Measurements from ENCODE around the gene OPCML. TPM values are rescaled to one million over a fixed set of nuclear protein-coding genes. Genes with fewer than 3 reads are reported as not detected.

Gene OPCML
- total and polyA plus RNA-seq, 2 of the 13 experiments (the other 11 are each of a cell fraction or from before 2014, with no cell fraction given) = not detected

DNA sequence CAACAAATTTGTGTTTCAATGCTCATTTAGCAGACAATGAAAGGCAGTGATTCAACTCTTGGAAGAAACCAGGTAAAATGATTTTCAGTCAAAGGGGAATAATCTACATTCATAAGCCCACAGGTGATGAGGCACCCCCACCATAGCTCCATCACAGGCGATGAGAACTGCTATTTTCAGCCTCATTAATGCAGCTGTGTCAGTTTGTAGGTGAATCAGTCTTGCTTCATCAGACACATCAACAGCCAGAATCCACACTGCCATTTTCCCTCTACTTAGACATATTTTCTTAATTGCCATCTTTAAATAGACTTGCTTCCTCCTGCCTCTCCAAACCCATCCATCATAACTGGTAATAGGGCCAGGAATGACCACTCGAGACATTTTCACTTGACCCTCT, 701.0 kb downstream of the OPCML start:
- no peaks in the 10 kb centered on the region for H4K20me1 ChIP-seq (ENCODE audit: insufficient read depth, low read length)
- no peaks in the 10 kb centered on the region for H3K4me1 ChIP-seq (ENCODE audit: insufficient read depth, low read length)
- no peak for DNase-seq (ENCODE audit: low spot score)
- in situ Hi-C loops (cut with HindIII; ENCODE audit: extremely low pct_ligation_motif_present, low pct_unique_long_range_greater_than_20kb) (no loop called here), intact Hi-C loops (cut with micrococcal nuclease; ENCODE audit: unreplicated experiment) (no loop called here)
- H3K27ac ChIP-seq (ENCODE audit: extremely low read length, insufficient read depth, low read length) = no peak overlapping the region
- FAIRE-seq = no peak
- H3K4me2 ChIP-seq (ENCODE audit: low read depth, low read length) = no peak overlapping the region
- WGBS (ENCODE audit: low lambda C conversion rate) = 0% methylated on average over 2 of the region's 2 CpGs
- ChIA-PET CTCF (ENCODE audit: low intra/inter-chr PET ratio, low total read pairs) (no interaction called here), POLR2A (no interaction called here)
- H3K9me3 ChIP-seq (ENCODE audit: low read length) = no peaks in the 10 kb centered on the region
- no peaks in the 10 kb centered on the region for H3K36me3 ChIP-seq (replicated peaks in 1 of 2; ENCODE audit: control insufficient read depth in 1 of 2, insufficient read depth in 2 of 2, low read length in 2 of 2)
- no TSS peak for BruUV-seq (replicated peaks)
- H3K4me3 ChIP-seq (replicated peaks in 1 of 3; ENCODE audit: insufficient read depth in 1 of 3, low read depth in 2 of 3, low read length in 3 of 3) = no peak overlapping the region
- no peaks in the 10 kb centered on the region for H3K27me3 ChIP-seq (ENCODE audit: control insufficient read depth in 1 of 2, insufficient read depth in 2 of 2, low read length in 2 of 2)
- ATAC-seq = no peak
- H3K79me2 ChIP-seq (ENCODE audit: insufficient read depth, low read length) = no peaks in the 10 kb centered on the region
- no peak overlapping the region for H2AFZ ChIP-seq (ENCODE audit: low read length)
- H3K9ac ChIP-seq (ENCODE audit: insufficient read depth, low read depth, low read length) = no peak overlapping the region
- TF ChIP-seq, protein P1, sequence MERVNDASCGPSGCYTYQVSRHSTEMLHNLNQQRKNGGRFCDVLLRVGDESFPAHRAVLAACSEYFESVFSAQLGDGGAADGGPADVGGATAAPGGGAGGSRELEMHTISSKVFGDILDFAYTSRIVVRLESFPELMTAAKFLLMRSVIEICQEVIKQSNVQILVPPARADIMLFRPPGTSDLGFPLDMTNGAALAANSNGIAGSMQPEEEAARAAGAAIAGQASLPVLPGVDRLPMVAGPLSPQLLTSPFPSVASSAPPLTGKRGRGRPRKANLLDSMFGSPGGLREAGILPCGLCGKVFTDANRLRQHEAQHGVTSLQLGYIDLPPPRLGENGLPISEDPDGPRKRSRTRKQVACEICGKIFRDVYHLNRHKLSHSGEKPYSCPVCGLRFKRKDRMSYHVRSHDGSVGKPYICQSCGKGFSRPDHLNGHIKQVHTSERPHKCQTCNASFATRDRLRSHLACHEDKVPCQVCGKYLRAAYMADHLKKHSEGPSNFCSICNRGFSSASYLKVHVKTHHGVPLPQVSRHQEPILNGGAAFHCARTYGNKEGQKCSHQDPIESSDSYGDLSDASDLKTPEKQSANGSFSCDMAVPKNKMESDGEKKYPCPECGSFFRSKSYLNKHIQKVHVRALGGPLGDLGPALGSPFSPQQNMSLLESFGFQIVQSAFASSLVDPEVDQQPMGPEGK (CRISPR knock-in tag; IDR thresholded peaks at IDR 0.05) = no peak
- TF ChIP-seq FOXP1 (IDR thresholded peaks at IDR 0.05) (no peak), FOXP1 (CRISPR knock-in tag; IDR thresholded peaks at IDR 0.05) (no peak), JUNB (CRISPR knock-in tag; IDR thresholded peaks at IDR 0.05; ENCODE audit: borderline replicate concordance) (no peak), EED (CRISPR knock-in tag; IDR thresholded peaks at IDR 0.05) (no peak), SPEN (CRISPR knock-in tag; IDR thresholded peaks at IDR 0.05; ENCODE audit: low read depth) (no peak)
- TF ChIP-seq, protein P2, sequence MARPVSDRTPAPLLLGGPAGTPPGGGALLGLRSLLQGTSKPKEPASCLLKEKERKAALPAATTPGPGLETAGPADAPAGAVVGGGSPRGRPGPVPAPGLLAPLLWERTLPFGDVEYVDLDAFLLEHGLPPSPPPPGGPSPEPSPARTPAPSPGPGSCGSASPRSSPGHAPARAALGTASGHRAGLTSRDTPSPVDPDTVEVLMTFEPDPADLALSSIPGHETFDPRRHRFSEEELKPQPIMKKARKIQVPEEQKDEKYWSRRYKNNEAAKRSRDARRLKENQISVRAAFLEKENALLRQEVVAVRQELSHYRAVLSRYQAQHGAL (CRISPR knock-in tag; IDR thresholded peaks at IDR 0.05; ENCODE audit: not compliant biosample characterization) = no peak
- TF ChIP-seq, protein P3, sequence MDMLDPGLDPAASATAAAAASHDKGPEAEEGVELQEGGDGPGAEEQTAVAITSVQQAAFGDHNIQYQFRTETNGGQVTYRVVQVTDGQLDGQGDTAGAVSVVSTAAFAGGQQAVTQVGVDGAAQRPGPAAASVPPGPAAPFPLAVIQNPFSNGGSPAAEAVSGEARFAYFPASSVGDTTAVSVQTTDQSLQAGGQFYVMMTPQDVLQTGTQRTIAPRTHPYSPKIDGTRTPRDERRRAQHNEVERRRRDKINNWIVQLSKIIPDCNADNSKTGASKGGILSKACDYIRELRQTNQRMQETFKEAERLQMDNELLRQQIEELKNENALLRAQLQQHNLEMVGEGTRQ (IDR thresholded peaks at IDR 0.05; ENCODE audit: low read depth, low read length) = no peak
- TF ChIP-seq, protein P3 (CRISPR knock-in tag; IDR thresholded peaks at IDR 0.05; ENCODE audit: borderline replicate concordance) = no peak

Measured in HepG2 (cell line).